Inflammatory macrophage treated with lipopolysaccharide for 4 hours (primary cell): ENCODE measurements around the gene BHLHA9.

Experiments used
- DNase-seq: peaks from one replicate; pipeline ENCODE4 v3.0.0-alpha.2; 2020

BHLHA9 gene

GRCh38 chr17:1270210-1271029, at the start of gene BHLHA9:
Gene BHLHA9 (plus strand): TSS chr17:1270444. CDS start chr17:1270564, 120 bp downstream.
- no peak for DNase-seq

- DNase-seq = no peak
Measured at GRCh38 chr17:1221209-1221608, 49.0 kb upstream of the BHLHA9 start.

- DNase-seq = no peak
Measured at GRCh38 chr17:1222321-1222720, 47.9 kb upstream of the BHLHA9 start.

- no peak for DNase-seq
Measured at GRCh38 chr17:1223662-1224061, 46.6 kb upstream of the BHLHA9 start.

GRCh38 chr17:1224330-1224729, 45.9 kb upstream of the BHLHA9 start:
- DNase-seq = no peak

GRCh38 chr17:1226308-1226707, 43.9 kb upstream of the BHLHA9 start:
- DNase-seq = no peak

GRCh38 chr17:1227365-1227764, 42.9 kb upstream of the BHLHA9 start:
- no peak for DNase-seq

GRCh38 chr17:1227917-1228780, 42.1 kb upstream of the BHLHA9 start:
- peak; percentile 71 for DNase-seq

- DNase-seq = no peak
Measured at GRCh38 chr17:1228781-1229348, 41.4 kb upstream of the BHLHA9 start.

GRCh38 chr17:1229349-1229899, 40.8 kb upstream of the BHLHA9 start:
- DNase-seq = peak; percentile 93

GRCh38 chr17:1229900-1230501, 40.2 kb upstream of the BHLHA9 start:
- DNase-seq = peak; percentile 37

GRCh38 chr17:1231456-1231855, 38.8 kb upstream of the BHLHA9 start:
- peak; percentile 96 for DNase-seq

GRCh38 chr17:1232331-1232730, 37.9 kb upstream of the BHLHA9 start:
- no peak for DNase-seq

- peak; percentile 74 for DNase-seq
Measured at GRCh38 chr17:1232786-1233185, 37.5 kb upstream of the BHLHA9 start.

GRCh38 chr17:1234455-1234854, 35.8 kb upstream of the BHLHA9 start:
- no peak for DNase-seq

- no peak for DNase-seq
Measured at GRCh38 chr17:1237471-1237870, 32.8 kb upstream of the BHLHA9 start.

- DNase-seq = no peak
Measured at GRCh38 chr17:1239210-1239609, 31.0 kb upstream of the BHLHA9 start.

GRCh38 chr17:1240426-1240825, 29.8 kb upstream of the BHLHA9 start:
- DNase-seq = peak; percentile 54

GRCh38 chr17:1241929-1242328, 28.3 kb upstream of the BHLHA9 start:
- DNase-seq = peak; percentile 85

GRCh38 chr17:1244606-1245012, 25.6 kb upstream of the BHLHA9 start:
- no peak for DNase-seq

GRCh38 chr17:1251866-1252608, 18.2 kb upstream of the BHLHA9 start:
- DNase-seq = no peak

- no peak for DNase-seq
Measured at GRCh38 chr17:1255041-1255440, 15.2 kb upstream of the BHLHA9 start.
